ENCODE results near the gene LRP1B. TPM values are rescaled to one million over a fixed set of nuclear protein-coding genes. Genes with fewer than 3 reads are reported as not detected.

The LRP1B gene
- total and polyA plus RNA-seq, 2 of the 8 experiments (the other 6 are each of a cell fraction or from before 2014, with no cell fraction given), result 0.03 TPM; not detected in 1

GRCh38 chr2:141508086-141508752 lies 622.6 kb downstream of the LRP1B start:
- Histone ChIP-seq H3K18ac (ENCODE audit: extremely low read depth, low read length) (no peak overlapping the region), H3K23me2 (ENCODE audit: low read depth, low read length) (peaks cover 2% of the 10 kb centered on the region; the same call in 1 of the 2 replicates), H4K5ac (ENCODE audit: insufficient read length, low read depth, low read length) (no peak overlapping the region), H2BK5ac (ENCODE audit: low read depth, low read length) (no peak overlapping the region), H2AK5ac (ENCODE audit: low read depth, low read length) (no peak overlapping the region), H3K4me3 (ENCODE audit: extremely low read depth in 1 of 4, insufficient read depth in 2 of 4, low read depth in 3 of 4, low read length in 4 of 4) (no peak overlapping the region), H3K4ac (replicated peaks; ENCODE audit: insufficient read length, low read depth, low read length) (no peak overlapping the region), H2BK20ac (ENCODE audit: low read length) (no peak overlapping the region), H3K36me3 (ENCODE audit: control insufficient read depth in 2 of 4, insufficient read depth in 4 of 4, low read length in 3 of 4) (no peaks in the 10 kb centered on the region), H3K79me1 (ENCODE audit: low read depth, low read length) (no peaks in the 10 kb centered on the region), H4K91ac (replicated peaks; ENCODE audit: insufficient read length, low read length) (no peak overlapping the region), H2BK15ac (ENCODE audit: low read length) (no peak overlapping the region), H3K4me1 (replicated peaks in 1 of 4; ENCODE audit: control insufficient read depth in 3 of 4, insufficient read depth in 4 of 4, low read length in 3 of 4) (no peaks in the 10 kb centered on the region), H3K9ac (replicated peaks in 1 of 4; ENCODE audit: extremely low read depth in 1 of 4, low read depth in 3 of 4, low read length in 3 of 4) (no peak overlapping the region), H2BK12ac (ENCODE audit: low read depth, low read length) (no peak overlapping the region), H3K27ac (ENCODE audit: low read depth, low read length) (no peak overlapping the region), H3K56ac (replicated peaks; ENCODE audit: insufficient read length, low read depth, low read length) (no peak overlapping the region), H2BK120ac (replicated peaks; ENCODE audit: low read depth, low read length) (no peak overlapping the region), H3K23ac (ENCODE audit: insufficient read length) (no peak overlapping the region), H3K14ac (ENCODE audit: insufficient read length) (no peak overlapping the region), H3K4me2 (ENCODE audit: insufficient read depth in 1 of 2, low read depth in 2 of 2, low read length in 2 of 2) (no peak overlapping the region), H2AFZ (ENCODE audit: low read length) (no peak overlapping the region), H3K27me3 (replicated peaks in 1 of 4; ENCODE audit: control insufficient read depth in 3 of 4, extremely low read depth in 1 of 4, insufficient read depth in 3 of 4, low read length in 3 of 4) (no peaks in the 10 kb centered on the region), H4K20me1 (replicated peaks in 1 of 2; ENCODE audit: control insufficient read depth in 1 of 2, insufficient read depth in 2 of 2, low read length in 2 of 2) (no peaks in the 10 kb centered on the region), H3K9me3 (ENCODE audit: insufficient read depth in 2 of 2, low read depth in 1 of 2, low read length in 1 of 2) (no peaks in the 10 kb centered on the region), H3K79me2 (ENCODE audit: control insufficient read depth in 1 of 2, insufficient read depth in 2 of 2, low read length in 2 of 2) (no peaks in the 10 kb centered on the region), H4K8ac (ENCODE audit: extremely low read depth, insufficient read depth, low read length) (no peak overlapping the region)
- ChIA-PET POLR2A (ENCODE audit: partially characterized antibody) (no interaction called here), CTCF (ENCODE audit: partially characterized antibody) (no interaction called here)
- TF ChIP-seq CTBP2 (IDR thresholded peaks at IDR 0.05; ENCODE audit: borderline replicate concordance, insufficient read depth, insufficient read length, low read length), result no peak
- no peak for TF ChIP-seq FOSL1 (IDR thresholded peaks at IDR 0.05; ENCODE audit: insufficient read depth, low read depth, low read length)
- no peak for TF ChIP-seq CREB1 (IDR thresholded peaks at IDR 0.05)
- TF ChIP-seq RFX5 (IDR thresholded peaks at IDR 0.05; ENCODE audit: borderline replicate concordance, low read depth, low read length), result no peak
- no peak for TF ChIP-seq EGR1 (IDR thresholded peaks at IDR 0.05; ENCODE audit: borderline replicate concordance, low read depth, low read length)
- DNase-seq (ENCODE audit: low read depth in 1 of 2, low spot score in 2 of 2) (no peak), FAIRE-seq (no peak)

Data from H1 (cell line).